GM12891 (cell line): Measurements from ENCODE around the gene MSGN1. TPM values are rescaled to one million over a fixed set of nuclear protein-coding genes. Genes with fewer than 3 reads are reported as not detected.

ENCODE experiments used
- DNase-seq: peaks from one replicate; pipeline ENCODE4 v3.0.0; 2011; ENCODE audit warnings: low spot score; ENCODE audit not compliant: insufficient read length
- FAIRE-seq: peaks from 2 replicates; lab custom pipeline; 2011; peaks lifted over from hg19 to GRCh38; lab: Jason Lieb, UNC
- PAX5 ChIP-seq: IDR thresholded peaks from 2 replicates; pipeline ENCODE4 v1.6.1; 2011; ENCODE audit warnings: low read length, moderate library complexity, mild to moderate bottlenecking; ENCODE audit not compliant: insufficient read depth, severe bottlenecking
- POLR2A ChIP-seq: IDR thresholded peaks from 2 replicates; pipeline ENCODE4 v1.6.1; 2011; ENCODE audit warnings: low read depth, low read length, control low read depth
- POLR2AphosphoS5 ChIP-seq: IDR thresholded peaks from 2 replicates; pipeline ENCODE4 v1.6.1; 2011; ENCODE audit warnings: low read depth, low read length, control low read depth
- POU2F2 ChIP-seq: IDR thresholded peaks from 2 replicates; pipeline ENCODE4 v1.6.1; 2011; ENCODE audit warnings: low read depth, mild to moderate bottlenecking, control low read depth, low read length, moderate library complexity
- SPI1 ChIP-seq: IDR thresholded peaks from 2 replicates; pipeline ENCODE4 v1.6.1; 2011; ENCODE audit warnings: low read depth, low read length, control low read depth
- TAF1 ChIP-seq: IDR thresholded peaks from 2 replicates; pipeline ENCODE4 v1.6.1; 2011; ENCODE audit warnings: low read depth, low read length, control low read depth
- polyA plus RNA-seq: library from polyadenylated mRNA; unstranded; fragments of >200 nt; gene quantifications from one replicate; pipeline ENCODE4 v1.2.1, GENCODE V29; 2012; ENCODE audit warnings: low read depth, missing spikeins, inconsistent platforms; ENCODE audit not compliant: missing spikeins

The MSGN1 gene, protein sequence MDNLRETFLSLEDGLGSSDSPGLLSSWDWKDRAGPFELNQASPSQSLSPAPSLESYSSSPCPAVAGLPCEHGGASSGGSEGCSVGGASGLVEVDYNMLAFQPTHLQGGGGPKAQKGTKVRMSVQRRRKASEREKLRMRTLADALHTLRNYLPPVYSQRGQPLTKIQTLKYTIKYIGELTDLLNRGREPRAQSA
- not detected for polyA plus RNA-seq

DNA sequence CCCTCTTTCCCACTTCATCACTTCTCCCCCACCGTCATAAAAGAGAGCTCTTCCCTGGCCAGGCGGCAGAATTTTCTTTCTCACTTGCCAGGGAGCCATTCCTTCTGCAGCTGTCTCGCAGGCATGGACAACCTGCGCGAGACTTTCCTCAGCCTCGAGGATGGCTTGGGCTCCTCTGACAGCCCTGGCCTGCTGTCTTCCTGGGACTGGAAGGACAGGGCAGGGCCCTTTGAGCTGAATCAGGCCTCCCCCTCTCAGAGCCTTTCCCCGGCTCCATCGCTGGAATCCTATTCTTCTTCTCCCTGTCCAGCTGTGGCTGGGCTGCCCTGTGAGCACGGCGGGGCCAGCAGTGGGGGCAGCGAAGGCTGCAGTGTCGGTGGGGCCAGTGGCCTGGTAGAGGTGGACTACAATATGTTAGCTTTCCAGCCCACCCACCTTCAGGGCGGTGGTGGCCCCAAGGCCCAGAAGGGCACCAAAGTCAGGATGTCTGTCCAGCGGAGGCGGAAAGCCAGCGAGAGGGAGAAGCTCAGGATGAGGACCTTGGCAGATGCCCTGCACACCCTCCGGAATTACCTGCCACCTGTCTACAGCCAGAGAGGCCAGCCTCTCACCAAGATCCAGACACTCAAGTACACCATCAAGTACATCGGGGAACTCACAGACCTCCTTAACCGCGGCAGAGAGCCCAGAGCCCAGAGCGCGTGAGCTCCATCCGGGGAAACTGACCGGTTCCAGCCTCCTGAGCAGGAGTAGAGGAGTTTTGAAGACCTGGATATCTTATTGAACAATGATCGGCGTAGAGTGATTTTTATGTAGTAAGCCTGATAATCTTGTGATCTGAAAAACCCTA is at the start of gene MSGN1:
MSGN1 (plus strand) TSS at position 65 of the 850 bp plus-strand sequence; CDS start at position 124, 59 bp downstream.
- FAIRE-seq (no peak), DNase-seq (no peak)
- TF ChIP-seq TAF1 (no peak), POU2F2 (no peak), POLR2AphosphoS5 (no peak), POLR2A (no peak), PAX5 (no peak), SPI1 (no peak)

DNA sequence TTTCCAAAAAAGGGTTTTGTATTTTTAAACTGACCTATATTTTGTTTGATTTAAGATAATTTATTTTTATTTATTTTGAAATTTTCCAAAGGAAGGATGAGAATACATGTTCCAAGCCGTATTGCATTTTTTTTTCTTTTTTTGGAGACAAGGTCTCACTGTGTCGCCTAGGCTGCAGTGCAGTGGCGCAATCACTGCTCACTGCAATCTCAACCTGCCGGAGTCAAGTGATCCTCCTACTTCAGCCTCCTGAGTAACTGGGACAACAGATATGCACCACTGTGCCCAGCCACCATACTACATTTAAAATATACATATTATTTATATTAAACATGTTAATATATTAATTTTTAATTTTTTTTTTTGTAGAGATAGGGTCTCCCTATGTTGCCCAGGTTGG is 47.4 kb upstream of the MSGN1 start:
- TF ChIP-seq TAF1, result no peak
- no peak for TF ChIP-seq POLR2AphosphoS5
- TF ChIP-seq SPI1, result no peak
- no peak for TF ChIP-seq POU2F2
- TF ChIP-seq PAX5, result no peak
- TF ChIP-seq POLR2A, result no peak
- FAIRE-seq (no peak), DNase-seq (no peak)

DNA sequence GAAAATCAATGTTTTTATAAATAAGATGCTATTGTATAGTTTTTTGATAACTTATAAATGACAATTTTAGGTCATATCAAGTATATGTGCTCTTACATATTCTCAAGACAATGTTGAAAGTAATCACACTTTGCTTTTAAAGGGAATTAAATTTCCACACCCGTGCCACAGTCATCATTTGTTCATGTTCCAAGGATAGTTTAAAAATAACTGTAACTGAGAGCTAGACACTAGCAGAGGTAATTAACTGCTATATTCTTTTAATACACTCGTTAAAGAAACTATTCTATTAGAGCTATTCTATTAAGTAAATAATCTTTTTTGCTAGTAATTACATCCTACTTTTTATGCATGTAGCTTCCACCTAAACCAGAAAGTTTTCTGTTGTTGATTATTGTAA is 44.3 kb upstream of the MSGN1 start:
- no peak for DNase-seq
- no peak for TF ChIP-seq SPI1
- TF ChIP-seq PAX5, result no peak
- no peak for TF ChIP-seq POLR2AphosphoS5
- TF ChIP-seq TAF1, result no peak
- no peak for FAIRE-seq

DNA sequence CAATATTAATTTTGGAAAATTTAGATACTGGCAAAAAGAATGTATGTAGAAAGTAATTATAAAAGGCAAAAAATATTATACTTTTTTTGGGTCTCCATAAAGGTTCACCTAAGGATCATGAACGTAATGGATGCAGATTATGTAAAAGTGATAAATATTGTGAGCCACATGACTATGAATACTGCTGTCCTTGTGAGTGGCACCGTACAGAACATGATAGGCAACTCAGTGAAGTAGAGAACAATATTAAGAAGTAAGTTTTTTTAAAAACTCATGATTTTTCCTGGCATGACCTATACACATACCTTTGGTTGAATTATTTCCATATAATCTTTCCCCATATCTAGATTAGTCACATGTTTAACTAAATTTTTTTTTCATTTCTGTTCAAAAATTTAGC is 43.7 kb upstream of the MSGN1 start:
- TF ChIP-seq PAX5 (no peak), SPI1 (no peak), POU2F2 (no peak), POLR2AphosphoS5 (no peak), TAF1 (no peak), POLR2A (no peak)
- no peak for FAIRE-seq
- no peak for DNase-seq

DNA sequence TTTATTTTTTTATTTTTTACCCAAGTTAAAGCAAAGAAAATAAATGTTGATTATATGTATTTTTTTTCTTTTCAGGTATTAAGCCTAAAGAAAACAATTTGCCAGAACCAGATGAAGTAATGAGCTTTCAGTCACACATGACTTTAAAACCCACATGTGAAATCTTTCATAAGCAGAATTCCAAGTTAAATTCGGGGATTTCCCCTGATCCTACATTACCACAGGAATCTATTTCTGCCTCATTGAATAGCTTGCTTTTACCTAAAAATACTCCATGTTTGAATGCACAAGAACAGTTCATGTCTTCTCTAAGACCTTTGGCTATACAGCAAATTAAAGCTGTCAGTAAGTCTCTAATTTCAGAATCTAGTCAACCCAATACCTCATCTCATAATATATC is 35.7 kb upstream of the MSGN1 start:
- FAIRE-seq (no peak), DNase-seq (no peak)
- no peak for TF ChIP-seq SPI1
- no peak for TF ChIP-seq TAF1
- TF ChIP-seq POU2F2, result no peak
- no peak for TF ChIP-seq POLR2A
- no peak for TF ChIP-seq PAX5
- no peak for TF ChIP-seq POLR2AphosphoS5

DNA sequence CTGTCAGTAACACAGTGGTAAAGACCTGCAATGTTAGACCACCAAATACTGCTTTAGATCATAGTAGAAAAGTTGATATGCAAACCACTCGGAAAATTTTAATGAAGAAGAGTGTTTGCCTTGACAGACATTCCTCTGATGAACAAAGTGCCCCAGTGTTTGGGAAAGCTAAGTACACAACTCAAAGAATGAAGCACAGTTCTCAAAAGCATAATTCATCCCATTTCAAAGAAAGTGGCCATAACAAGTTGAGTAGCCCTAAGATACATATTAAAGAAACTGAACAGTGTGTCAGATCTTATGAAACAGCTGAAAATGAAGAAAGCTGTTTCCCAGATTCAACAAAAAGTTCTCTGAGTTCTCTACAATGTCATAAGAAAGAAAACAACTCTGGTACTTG is 34.8 kb upstream of the MSGN1 start:
- DNase-seq, result no peak
- TF ChIP-seq PAX5 (no peak), POLR2A (no peak), TAF1 (no peak), POU2F2 (no peak), POLR2AphosphoS5 (no peak), SPI1 (no peak)
- no peak for FAIRE-seq

DNA sequence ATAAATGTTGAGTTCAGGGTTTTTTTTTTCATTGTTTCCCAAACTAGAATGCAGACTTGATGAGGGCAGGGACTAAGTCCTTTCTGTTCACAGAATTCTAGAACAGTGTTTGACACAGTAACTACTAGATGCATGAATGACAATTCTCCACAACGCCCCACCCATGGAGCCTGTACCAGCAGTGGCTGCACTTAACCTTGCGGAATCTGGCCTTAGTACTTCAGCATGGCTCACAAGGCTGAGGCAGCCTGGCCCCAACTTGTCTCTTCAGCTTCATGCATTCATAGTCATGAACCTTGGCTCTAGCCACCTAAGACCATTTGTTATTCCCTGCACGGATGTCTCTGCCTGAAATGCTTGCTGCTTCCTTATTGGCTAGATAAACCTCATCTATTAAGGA is 29.5 kb upstream of the MSGN1 start:
- TF ChIP-seq PAX5, result no peak
- no peak for TF ChIP-seq TAF1
- no peak for TF ChIP-seq POLR2AphosphoS5
- no peak for TF ChIP-seq SPI1
- TF ChIP-seq POU2F2, result no peak
- no peak for TF ChIP-seq POLR2A
- no peak for FAIRE-seq
- DNase-seq, result no peak

DNA sequence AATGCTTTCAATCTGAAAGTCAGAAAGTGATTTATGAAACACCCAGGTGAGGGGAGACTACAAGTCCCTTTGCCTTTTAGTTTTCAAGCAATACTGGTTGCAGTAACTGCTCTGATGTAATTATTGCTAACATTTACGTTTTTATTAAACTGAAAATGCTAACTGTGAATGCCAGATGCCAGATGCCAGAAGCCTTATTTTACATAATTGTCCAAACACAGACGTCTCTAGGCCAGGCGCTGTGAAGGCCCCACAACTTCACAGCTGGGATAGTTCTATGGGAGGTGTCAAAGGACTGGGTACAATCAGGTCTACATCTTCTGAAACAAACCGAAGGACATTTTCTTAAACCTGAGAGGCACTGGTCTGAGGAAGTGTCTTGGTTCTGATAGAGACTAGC is 27.5 kb upstream of the MSGN1 start:
- FAIRE-seq (no peak), DNase-seq (no peak)
- no peak for TF ChIP-seq POLR2A

DNA sequence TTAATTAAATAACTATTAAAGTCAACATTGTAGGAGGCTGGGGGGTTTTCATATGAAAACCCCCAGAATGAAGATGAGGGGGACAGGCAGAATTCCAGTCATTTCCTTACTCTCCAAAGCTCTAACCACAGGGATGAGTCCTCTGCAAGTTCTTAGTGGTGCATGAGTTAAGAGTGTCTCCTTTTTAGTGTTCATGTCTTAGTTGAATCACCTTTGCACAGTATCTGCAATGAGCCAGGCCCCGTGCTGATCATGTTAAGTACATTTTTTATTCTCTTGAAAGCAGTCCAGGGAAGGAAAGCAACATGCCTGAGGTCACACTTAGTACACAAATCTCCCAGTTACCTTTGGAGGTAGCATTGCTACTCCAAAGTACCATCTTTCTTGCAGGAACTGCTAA is 25.7 kb upstream of the MSGN1 start:
- no peak for TF ChIP-seq POLR2AphosphoS5
- DNase-seq (no peak), FAIRE-seq (no peak)

DNA sequence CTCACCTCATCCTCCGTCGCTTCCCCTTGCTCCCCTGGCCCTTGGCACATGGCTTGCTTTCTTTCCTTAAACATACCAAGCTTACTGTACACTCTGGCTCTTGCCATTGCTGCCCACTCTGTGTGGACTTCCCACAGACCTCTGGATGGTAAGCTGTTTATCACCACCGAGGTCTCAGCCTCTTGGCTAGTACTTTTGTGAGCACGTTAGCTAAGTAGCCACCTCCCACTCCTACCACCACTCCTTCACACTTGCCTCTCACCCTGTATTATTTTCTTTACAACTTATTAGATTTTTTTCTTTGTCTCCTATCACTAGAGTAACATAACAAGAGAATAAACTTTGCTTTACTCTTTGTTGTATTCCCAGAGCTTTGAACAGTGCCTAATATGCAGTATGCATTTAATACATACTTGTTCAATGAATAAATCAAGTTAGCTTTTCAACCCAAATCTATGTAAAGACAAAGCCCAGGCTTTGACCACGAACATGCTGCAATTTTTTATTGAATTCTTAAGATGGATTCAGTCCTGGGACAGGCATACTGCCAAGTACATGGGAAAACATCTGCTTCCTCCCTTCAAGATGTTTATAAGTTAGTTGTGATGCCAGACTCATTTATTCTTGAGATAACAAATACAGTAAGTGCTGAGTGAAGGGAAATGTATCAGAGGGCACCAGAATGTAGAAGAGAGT is 25.0 kb upstream of the MSGN1 start:
- no peak for DNase-seq
- FAIRE-seq, result no peak
- TF ChIP-seq PAX5 (no peak), POLR2AphosphoS5 (no peak), TAF1 (no peak), POLR2A (no peak), POU2F2 (no peak), SPI1 (no peak)
